CD14-positive monocyte (primary cell): ENCODE measurements around the gene OSBP2. TPM values are rescaled to one million over a fixed set of nuclear protein-coding genes. Genes with fewer than 3 reads are reported as not detected.

Source experiments
- DNase-seq, 3 donors: peaks; one replicate each; pipeline ENCODE4 v3.0.0-alpha.2; 2011 to 2022
- H2AFZ ChIP-seq: 2 replicates; pipeline ENCODE4 v1.6.0; 2012; ENCODE audit warnings: mild to moderate bottlenecking, low read depth, low read length, inconsistent platforms; ENCODE audit not compliant: insufficient read depth, poor library complexity, severe bottlenecking
- H3K27ac ChIP-seq, 2 donors: 1 replicate in 1 of 2; 2 replicates in 1 of 2; pipeline ENCODE4 v1.5.1; 2012 to 2013; ENCODE audit warnings: low read length in 2 of 2, control low read depth in 1 of 2, inconsistent platforms in 1 of 2, low read depth in 1 of 2, mild to moderate bottlenecking in 1 of 2
- H3K27me3 ChIP-seq, 2 donors: one replicate each; pipeline versions ENCODE4 v1.6.0 to v1.6.1; 2011 to 2013; ENCODE audit warnings: low read length in 2 of 2; ENCODE audit not compliant: control insufficient read depth in 2 of 2, insufficient read depth in 2 of 2
- H3K36me3 ChIP-seq, 2 donors: replicated peaks in 1 of 2; 1 replicate in 1 of 2; 2 replicates in 1 of 2; pipeline versions ENCODE4 v1.5.1 to v1.6.1; 2012 to 2013; ENCODE audit warnings: low read length in 2 of 2, control low read depth in 1 of 2, inconsistent platforms in 1 of 2, mild to moderate bottlenecking in 1 of 2; ENCODE audit not compliant: insufficient read depth in 2 of 2, control insufficient read depth in 1 of 2
- H3K4me1 ChIP-seq, 2 donors: 1 replicate in 1 of 2; 2 replicates in 1 of 2; pipeline versions ENCODE4 v1.5.1 to v1.6.1; 2012 to 2013; ENCODE audit warnings: low read length in 2 of 2, control low read depth in 1 of 2, inconsistent platforms in 1 of 2, mild to moderate bottlenecking in 1 of 2, moderate library complexity in 1 of 2; ENCODE audit not compliant: insufficient read depth in 2 of 2, control insufficient read depth in 1 of 2
- H3K4me2 ChIP-seq: replicated peaks from 2 replicates; pipeline ENCODE3; 2012; ENCODE audit warnings: low read length, moderate library complexity, mild to moderate bottlenecking; ENCODE audit not compliant: poor library complexity, severe bottlenecking; ENCODE audit errors: extremely low read depth
- H3K4me3 ChIP-seq, 3 experiments: fragments of 200-600 bp in 1 of 3; sonication (generic) in 1 of 3; replicated peaks in 1 of 3; 1 replicate in 2 of 3; 2 replicates in 1 of 3; pipeline ENCODE4 v1.5.1; 2011 to 2013; ENCODE audit warnings: low read length in 3 of 3, mild to moderate bottlenecking in 3 of 3, control low read depth in 2 of 3, low read depth in 2 of 3, inconsistent platforms in 1 of 3, moderate library complexity in 1 of 3
- H3K79me2 ChIP-seq: 2 replicates; pipeline ENCODE4 v1.6.0; 2012; ENCODE audit warnings: mild to moderate bottlenecking, control low read depth, inconsistent platforms, low read length, moderate library complexity; ENCODE audit not compliant: insufficient read depth
- H3K9ac ChIP-seq: 2 replicates; pipeline ENCODE4 v1.6.0; 2017; ENCODE audit warnings: low read length, mild to moderate bottlenecking; ENCODE audit not compliant: insufficient read depth, poor library complexity, severe bottlenecking
- H3K9me3 ChIP-seq, 2 donors: replicated peaks in 1 of 2; 1 replicate in 1 of 2; 2 replicates in 1 of 2; pipeline versions ENCODE4 v1.5.1 to v1.6.1; 2012 to 2013; ENCODE audit warnings: low read length in 2 of 2, control low read depth in 1 of 2; ENCODE audit not compliant: control insufficient read depth in 1 of 2, insufficient read depth in 1 of 2
- H4K20me1 ChIP-seq: 2 replicates; pipeline ENCODE4 v1.6.0; 2012; ENCODE audit warnings: mild to moderate bottlenecking, low read length, control low read depth, moderate library complexity; ENCODE audit not compliant: insufficient read depth
- H3K27ac Mint-ChIP-seq, 7 donors: one replicate each; pipeline ENCODE4 v1.8.0; 2020; ENCODE audit warnings: mild to moderate bottlenecking in 7 of 7, mixed read lengths in 7 of 7, moderate library complexity in 6 of 7, inconsistent platforms in 2 of 7
- H3K27me3 Mint-ChIP-seq, 3 donors: one replicate each; pipeline ENCODE4 v1.8.0; 2021 to 2022; ENCODE audit warnings: low read depth in 3 of 3, mild to moderate bottlenecking in 3 of 3, mixed read lengths in 3 of 3, moderate library complexity in 3 of 3, inconsistent platforms in 1 of 3
- H3K36me3 Mint-ChIP-seq, 2 donors: one replicate each; pipeline ENCODE4 v1.8.0; 2020; ENCODE audit warnings: mixed read lengths in 2 of 2, inconsistent platforms in 1 of 2, mild to moderate bottlenecking in 1 of 2
- H3K4me1 Mint-ChIP-seq: one replicate; pipeline ENCODE4 v1.8.0; 2020; ENCODE audit warnings: mild to moderate bottlenecking, mixed read lengths
- H3K4me3 Mint-ChIP-seq, 2 donors: one replicate each; pipeline ENCODE4 v1.8.0; 2020; ENCODE audit warnings: mild to moderate bottlenecking in 2 of 2, mixed read lengths in 2 of 2, moderate library complexity in 1 of 2
- H3K9me3 Mint-ChIP-seq, 7 donors: one replicate each; pipeline ENCODE4 v1.8.0; 2020 to 2022; ENCODE audit warnings: mixed read lengths in 7 of 7, mild to moderate bottlenecking in 6 of 7, moderate library complexity in 6 of 7, inconsistent platforms in 2 of 7
- CTCF ChIP-seq: fragments of 200-600 bp; IDR thresholded peaks from one replicate; pipeline ENCODE4 v1.8.0; 2022; ENCODE audit warnings: antibody characterized with exemption, mild to moderate bottlenecking
- WGBS: methylation state at CpG from one replicate; pipeline ENCODE4 v1.1.5; 2013; ENCODE audit warnings: missing lambda C conversion rate; ENCODE audit not compliant: insufficient coverage; 5-methylcytosine and 5-hydroxymethylcytosine counted together
- intact Hi-C, 2 donors: fragments of 100-400 bp; cut with micrococcal nuclease; formaldehyde crosslinking; loops; one replicate each; pipeline versions ENCODE4 v1.15.0 to v1.15.1; 2023
- polyA plus RNA-seq, 3 donors: library from polyadenylated mRNA; depleted of rRNA in 1 of 3; unstranded in 2 of 3; stranded (reverse) in 1 of 3; fragments of 300-500 nt in 2 of 3; fragments of >200 nt in 1 of 3; fragmentation: Illumina TruSeq in 2 of 3; gene quantifications; 1 replicate in 2 of 3; 2 replicates in 1 of 3; pipeline ENCODE4 v1.2.3, GENCODE V29; 2012 to 2021

Gene OSBP2
- polyA plus RNA-seq, 3 donors: 0.21 to 0.54 TPM; not detected in 1

DNA sequence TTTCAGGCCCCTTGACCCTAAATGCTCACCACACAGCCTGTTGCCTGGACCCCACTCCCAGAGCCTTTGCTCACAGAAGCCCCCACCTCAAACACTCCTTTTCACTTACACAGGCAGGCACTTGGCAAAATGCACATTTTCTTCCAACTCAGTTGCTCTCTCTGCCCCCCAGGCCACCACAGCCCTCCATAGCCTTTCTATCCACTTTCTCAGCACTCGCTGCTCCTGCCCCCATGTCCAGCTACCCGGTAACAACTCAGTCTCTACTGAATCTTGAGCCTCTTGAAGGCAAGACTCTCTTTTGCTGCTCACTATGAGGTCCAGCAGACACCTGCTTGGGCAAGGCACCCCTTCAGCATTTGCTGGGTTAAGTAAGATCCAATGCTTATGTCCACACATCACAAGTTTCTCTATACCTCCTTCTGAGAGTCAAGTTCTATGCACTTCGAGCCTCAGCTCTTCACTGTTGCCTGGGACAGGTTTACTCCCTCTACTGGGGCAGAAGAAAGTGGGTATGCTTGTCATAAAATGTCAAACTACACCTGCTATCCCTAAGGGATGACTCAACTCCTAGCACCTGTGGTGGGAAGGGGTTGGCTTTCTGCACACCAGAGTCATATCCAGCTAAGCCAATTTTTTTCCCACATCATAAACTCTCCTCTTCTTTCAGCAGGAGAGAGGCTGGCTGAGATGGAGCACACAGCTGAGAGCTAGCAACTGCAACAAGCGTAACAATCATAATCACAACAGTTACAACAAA lies 237.0 kb downstream of the OSBP2 start:
- Histone ChIP-seq H3K9me3 (no peaks in the 10 kb centered on the region), H2AFZ (no peak overlapping the region), H3K79me2 (no peaks in the 10 kb centered on the region), H3K36me3 (peaks cover 82 to 98% of the 10 kb centered on the region in 2 donors), H3K27ac (no peak overlapping the region), H4K20me1 (no peaks in the 10 kb centered on the region), H3K4me3 (no peak overlapping the region), H3K27me3 (no peaks in the 10 kb centered on the region), H3K9ac (no peak overlapping the region), H3K4me1 (no peaks in the 10 kb centered on the region), H3K4me2 (no peak overlapping the region)
- Mint-ChIP-seq H3K27ac (peak overlapping the region in 2 of 7 donors; percentile 1 to 4), H3K4me3 (no peak overlapping the region), H3K9me3 (no peaks in the 10 kb centered on the region), H3K27me3 (peaks cover 0 to 3% (median 0%) of the 10 kb centered on the region in 3 donors), H3K4me1 (no peaks in the 10 kb centered on the region), H3K36me3 (peaks cover 91 to 93% of the 10 kb centered on the region in 2 donors)
- intact Hi-C loops: no loop called here
- TF ChIP-seq CTCF: no peak
- WGBS: 95% methylated on average over 2 of the region's 4 CpGs
- no peak for DNase-seq

GRCh38 chr22:30932661-30933060 lies 238.0 kb downstream of the OSBP2 start:
- no peak for DNase-seq
- Mint-ChIP-seq H3K27me3 (no peaks in the 10 kb centered on the region), H3K36me3 (peaks cover 91 to 93% of the 10 kb centered on the region in 2 donors), H3K4me3 (no peak overlapping the region), H3K27ac (peak overlapping the region in 1 of 7 donors; percentile 21), H3K9me3 (no peaks in the 10 kb centered on the region), H3K4me1 (no peaks in the 10 kb centered on the region)
- H3K4me3 ChIP-seq: no peak overlapping the region
- H3K36me3 ChIP-seq: peaks cover 82 to 98% of the 10 kb centered on the region in 2 donors
- WGBS: over 99% methylated on average over 13 of the region's 16 CpGs
- no peak overlapping the region for H3K9ac ChIP-seq
- TF ChIP-seq CTCF: no peak
- H3K79me2 ChIP-seq: no peaks in the 10 kb centered on the region
- no peaks in the 10 kb centered on the region for H3K9me3 ChIP-seq
- H2AFZ ChIP-seq: no peak overlapping the region
- no peak overlapping the region for H3K4me2 ChIP-seq
- no peak overlapping the region for H3K27ac ChIP-seq
- no peaks in the 10 kb centered on the region for H3K27me3 ChIP-seq
- no peaks in the 10 kb centered on the region for H3K4me1 ChIP-seq
- intact Hi-C loops: no loop called here
- H4K20me1 ChIP-seq: no peaks in the 10 kb centered on the region
